Gastroesophageal sphincter (tissue), 4 donors: ENCODE measurements around the gene CEBPZOS. TPM values are rescaled to one million over a fixed set of nuclear protein-coding genes. Genes with fewer than 3 reads are reported as not detected.

Source experiments
- ATAC-seq: fragments of 150-250 bp; one replicate; pipeline ENCODE4 v1.9.1; 2016; ENCODE audit warnings: mild to moderate bottlenecking, moderate library complexity
- H3K27ac ChIP-seq, 4 donors: fragments of 200-600 bp; sonication (generic) in 3 of 4; 1 replicate in 3 of 4; 2 replicates in 1 of 4; pipeline ENCODE4 v1.5.1; 2016 to 2019
- H3K27me3 ChIP-seq: fragments of 200-600 bp; sonication (generic); one replicate; pipeline ENCODE4 v1.5.1; 2019
- H3K36me3 ChIP-seq, 2 donors: fragments of 200-600 bp; sonication (generic); one replicate each; pipeline ENCODE4 v1.5.1; 2019; ENCODE audit warnings: control low read depth in 1 of 2
- H3K4me1 ChIP-seq, 3 donors: fragments of 200-600 bp; sonication (generic); 1 replicate in 2 of 3; 2 replicates in 1 of 3; pipeline ENCODE4 v1.5.1; 2016 to 2019; ENCODE audit warnings: control low read depth in 2 of 3
- H3K4me3 ChIP-seq, 2 donors: fragments of 200-600 bp; sonication (generic); one replicate each; pipeline ENCODE4 v1.5.1; 2019; ENCODE audit warnings: mild to moderate bottlenecking in 1 of 2, moderate library complexity in 1 of 2
- H3K9me3 ChIP-seq, 3 donors: fragments of 200-600 bp; sonication (generic); one replicate each; pipeline ENCODE4 v1.5.1; 2017 to 2019; ENCODE audit warnings: control low read depth in 2 of 3
- CTCF ChIP-seq, 4 experiments: fragments of 200-600 bp in 2 of 4; fragments of 450-650 bp in 2 of 4; sonication (generic) in 1 of 4; IDR thresholded peaks; one replicate each; pipeline ENCODE4 v1.5.1; 2017 to 2019; ENCODE audit warnings: antibody characterized with exemption in 4 of 4, mild to moderate bottlenecking in 2 of 4, moderate library complexity in 2 of 4
- EP300 ChIP-seq: sonication (generic); formaldehyde crosslinking; IDR thresholded peaks from one replicate; pipeline ENCODE4 v1.6.1; 2017; ENCODE audit warnings: antibody characterized with exemption, mild to moderate bottlenecking
- POLR2A ChIP-seq, 2 donors: fragments of 450-650 bp; IDR thresholded peaks; one replicate each; pipeline ENCODE4 v1.6.1; 2017; ENCODE audit warnings: antibody characterized with exemption in 2 of 2, mild to moderate bottlenecking in 2 of 2, moderate library complexity in 1 of 2
- POLR2AphosphoS5 ChIP-seq: sonication (generic); formaldehyde crosslinking; IDR thresholded peaks from one replicate; pipeline ENCODE4 v1.6.1; 2017; ENCODE audit warnings: antibody characterized with exemption
- WGBS, 2 donors: methylation state at CpG; one replicate each; pipeline ENCODE4 v1.1.5; 2018; ENCODE audit warnings: low coverage in 1 of 2; 5-methylcytosine and 5-hydroxymethylcytosine counted together
- total RNA-seq, 4 donors: library from RNA; depleted of rRNA; stranded (reverse); fragments of >200 nt; gene quantifications; one replicate each; pipeline ENCODE4 v1.1.0, GENCODE V29; 2016

The CEBPZOS gene
- total RNA-seq, 4 donors from 2014 or later, result 21.0 to 37.4 (median 28.7) TPM

- ATAC-seq, result no peak
Observed at GRCh38 chr2:37211212-37211611, 14.9 kb downstream of the CEBPZOS start.

GRCh38 chr2:37211939-37212338 is 15.6 kb downstream of the CEBPZOS start:
- peaks cover 23 to 97% of the 10 kb centered on the region in 2 donors for H3K36me3 ChIP-seq
- no peak overlapping the region for H3K27ac ChIP-seq
- H3K27me3 ChIP-seq, result no peaks in the 10 kb centered on the region
- no peak overlapping the region for H3K4me3 ChIP-seq
- peaks cover 0 to 7% (median 0%) of the 10 kb centered on the region in 3 donors for H3K4me1 ChIP-seq
- no peak for TF ChIP-seq CTCF (IDR thresholded peaks at IDR 0.05)
- TF ChIP-seq EP300, result no peak
- TF ChIP-seq POLR2A (IDR thresholded peaks at IDR 0.05), result no peak
- TF ChIP-seq POLR2AphosphoS5, result no peak
- 77 to 81% methylated on average over 3 of the region's 3 CpGs for whole genome bisulfite sequencing, 2 donors
- peaks cover 0 to 15% (median 0%) of the 10 kb centered on the region in 3 donors for H3K9me3 ChIP-seq
- no peak for ATAC-seq

More at GRCh38 chr2:37211212-37211611, 14.9 kb downstream of the CEBPZOS start:
- H3K9me3 ChIP-seq, result peaks cover 0 to 15% (median 0%) of the 10 kb centered on the region in 3 donors
- peaks cover 0 to 7% (median 0%) of the 10 kb centered on the region in 3 donors for H3K4me1 ChIP-seq
- H3K27ac ChIP-seq, result no peak overlapping the region
- no peak for TF ChIP-seq CTCF (IDR thresholded peaks at IDR 0.05)
- no peak for TF ChIP-seq POLR2A (IDR thresholded peaks at IDR 0.05)
- no peak for TF ChIP-seq EP300
- no peak for TF ChIP-seq POLR2AphosphoS5
- peaks cover 21 to 97% of the 10 kb centered on the region in 2 donors for H3K36me3 ChIP-seq
- no peaks in the 10 kb centered on the region for H3K27me3 ChIP-seq
- no peak overlapping the region for H3K4me3 ChIP-seq

- WGBS, 2 donors, result 71% methylated on average over 1 of the region's 1 CpG; no CpG with 5 or more reads in 1 of the 2 donors
- H3K27ac ChIP-seq, result no peak overlapping the region
- no peak overlapping the region for H3K4me3 ChIP-seq
- no peaks in the 10 kb centered on the region for H3K27me3 ChIP-seq
- H3K4me1 ChIP-seq, result peaks cover 0 to 7% (median 0%) of the 10 kb centered on the region in 3 donors
- H3K9me3 ChIP-seq, result no peaks in the 10 kb centered on the region
- TF ChIP-seq POLR2AphosphoS5 (no peak), EP300 (no peak), CTCF (IDR thresholded peaks at IDR 0.05) (no peak), POLR2A (IDR thresholded peaks at IDR 0.05) (no peak)
- peaks cover 9 to 99% of the 10 kb centered on the region in 2 donors for H3K36me3 ChIP-seq
- ATAC-seq, result no peak
Observed at GRCh38 chr2:37215250-37215649, 19.0 kb downstream of the CEBPZOS start.

GRCh38 chr2:37219046-37219445 is 22.8 kb downstream of the CEBPZOS start:
- no peak for TF ChIP-seq EP300
- no peak for TF ChIP-seq POLR2AphosphoS5
- no peak for TF ChIP-seq CTCF (IDR thresholded peaks at IDR 0.05)
- no peak for TF ChIP-seq POLR2A (IDR thresholded peaks at IDR 0.05)
- H3K27me3 ChIP-seq, result no peaks in the 10 kb centered on the region
- H3K4me1 ChIP-seq, result peaks cover 0 to 9% (median 0%) of the 10 kb centered on the region in 3 donors
- H3K9me3 ChIP-seq, result no peaks in the 10 kb centered on the region
- no peak overlapping the region for H3K27ac ChIP-seq
- no peak for ATAC-seq
- 88 to 91% methylated on average over 4 of the region's 4 CpGs for WGBS, 2 donors
- H3K4me3 ChIP-seq, result no peak overlapping the region
- peaks cover 6 to 94% of the 10 kb centered on the region in 2 donors for H3K36me3 ChIP-seq

- no peak overlapping the region for H3K27ac ChIP-seq
- H3K4me1 ChIP-seq, result peaks cover 0 to 27% (median 6%) of the 10 kb centered on the region in 3 donors
- ATAC-seq, result no peak
- TF ChIP-seq POLR2AphosphoS5 (no peak), EP300 (no peak), POLR2A (IDR thresholded peaks at IDR 0.05) (no peak), CTCF (IDR thresholded peaks at IDR 0.05) (no peak)
- no peaks in the 10 kb centered on the region for H3K9me3 ChIP-seq
- H3K27me3 ChIP-seq, result no peaks in the 10 kb centered on the region
- peaks cover 4 to 68% of the 10 kb centered on the region in 2 donors for H3K36me3 ChIP-seq
- WGBS, 2 donors, result 91 to 95% methylated on average over 4 of the region's 4 CpGs
- H3K4me3 ChIP-seq, result no peak overlapping the region
Observed at GRCh38 chr2:37223131-37223530, 26.8 kb downstream of the CEBPZOS start.
